Epithelial cell of esophagus (primary cell): Measurements from ENCODE around the gene LDLRAD1.

ENCODE experiments used
- DNase-seq: peaks from one replicate; pipeline ENCODE4 v3.0.0; 2010; ENCODE audit warnings: low read depth
- H3K4me3 ChIP-seq: 2 replicates; pipeline ENCODE4 v1.5.1; 2011; ENCODE audit warnings: mild to moderate bottlenecking, low read length, control low read depth
- CTCF ChIP-seq: IDR thresholded peaks from 2 replicates; pipeline ENCODE4 v1.5.1; 2011; ENCODE audit warnings: low read depth, mild to moderate bottlenecking, low read length, control low read depth, inconsistent platforms; ENCODE audit not compliant: insufficient read depth; ENCODE audit errors: missing control alignments

Gene LDLRAD1

GRCh38 chr1:53987880-53988279 lies 30.1 kb downstream of the LDLRAD1 start:
- H3K4me3 ChIP-seq, result no peak overlapping the region
- DNase-seq, result peak; percentile 40
- TF ChIP-seq CTCF, result no peak

- TF ChIP-seq CTCF, result no peak
- DNase-seq, result no peak
- H3K4me3 ChIP-seq, result no peak overlapping the region
Measured at GRCh38 chr1:53986458-53986857, 31.5 kb downstream of the LDLRAD1 start.

GRCh38 chr1:53984726-53985125 lies 33.3 kb downstream of the LDLRAD1 start:
- no peak for TF ChIP-seq CTCF
- no peak for DNase-seq
- no peak overlapping the region for H3K4me3 ChIP-seq

- TF ChIP-seq CTCF, result no peak
- H3K4me3 ChIP-seq, result peak overlapping the region; percentile 2
- no peak for DNase-seq
Measured at GRCh38 chr1:53982763-53983104, 35.3 kb downstream of the LDLRAD1 start.

GRCh38 chr1:53982034-53982762 lies 35.8 kb downstream of the LDLRAD1 start:
- TF ChIP-seq CTCF, result no peak
- DNase-seq, result peak; percentile 41
- peak overlapping the region; percentile 2 for H3K4me3 ChIP-seq

GRCh38 chr1:53981220-53981619 lies 36.8 kb downstream of the LDLRAD1 start:
- no peak overlapping the region for H3K4me3 ChIP-seq
- DNase-seq, result no peak
- no peak for TF ChIP-seq CTCF

- no peak for TF ChIP-seq CTCF
- H3K4me3 ChIP-seq, result no peak overlapping the region
- DNase-seq, result no peak
Measured at GRCh38 chr1:53979712-53980450, 38.1 kb downstream of the LDLRAD1 start.
